WI38 (cell line): ENCODE results near the gene FFAR4.

ENCODE experiments used
- H3K4me3 ChIP-seq: 2 replicates; pipeline ENCODE4 v1.5.1; 2011; ENCODE audit warnings: low read depth, mild to moderate bottlenecking, control low read depth, low read length
- TF ChIP-seq, protein P1 (sequence below): IDR thresholded peaks from 2 replicates; pipeline ENCODE4 v1.5.1; 2012; ENCODE audit warnings: low read depth, mild to moderate bottlenecking, control low read depth, low read length

The FFAR4 gene

GRCh38 chr10:93560541-93560940 is 5.9 kb upstream of the FFAR4 start:
- no peak overlapping the region for H3K4me3 ChIP-seq
- TF ChIP-seq, protein P1, sequence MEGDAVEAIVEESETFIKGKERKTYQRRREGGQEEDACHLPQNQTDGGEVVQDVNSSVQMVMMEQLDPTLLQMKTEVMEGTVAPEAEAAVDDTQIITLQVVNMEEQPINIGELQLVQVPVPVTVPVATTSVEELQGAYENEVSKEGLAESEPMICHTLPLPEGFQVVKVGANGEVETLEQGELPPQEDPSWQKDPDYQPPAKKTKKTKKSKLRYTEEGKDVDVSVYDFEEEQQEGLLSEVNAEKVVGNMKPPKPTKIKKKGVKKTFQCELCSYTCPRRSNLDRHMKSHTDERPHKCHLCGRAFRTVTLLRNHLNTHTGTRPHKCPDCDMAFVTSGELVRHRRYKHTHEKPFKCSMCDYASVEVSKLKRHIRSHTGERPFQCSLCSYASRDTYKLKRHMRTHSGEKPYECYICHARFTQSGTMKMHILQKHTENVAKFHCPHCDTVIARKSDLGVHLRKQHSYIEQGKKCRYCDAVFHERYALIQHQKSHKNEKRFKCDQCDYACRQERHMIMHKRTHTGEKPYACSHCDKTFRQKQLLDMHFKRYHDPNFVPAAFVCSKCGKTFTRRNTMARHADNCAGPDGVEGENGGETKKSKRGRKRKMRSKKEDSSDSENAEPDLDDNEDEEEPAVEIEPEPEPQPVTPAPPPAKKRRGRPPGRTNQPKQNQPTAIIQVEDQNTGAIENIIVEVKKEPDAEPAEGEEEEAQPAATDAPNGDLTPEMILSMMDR, result no peak

DNA sequence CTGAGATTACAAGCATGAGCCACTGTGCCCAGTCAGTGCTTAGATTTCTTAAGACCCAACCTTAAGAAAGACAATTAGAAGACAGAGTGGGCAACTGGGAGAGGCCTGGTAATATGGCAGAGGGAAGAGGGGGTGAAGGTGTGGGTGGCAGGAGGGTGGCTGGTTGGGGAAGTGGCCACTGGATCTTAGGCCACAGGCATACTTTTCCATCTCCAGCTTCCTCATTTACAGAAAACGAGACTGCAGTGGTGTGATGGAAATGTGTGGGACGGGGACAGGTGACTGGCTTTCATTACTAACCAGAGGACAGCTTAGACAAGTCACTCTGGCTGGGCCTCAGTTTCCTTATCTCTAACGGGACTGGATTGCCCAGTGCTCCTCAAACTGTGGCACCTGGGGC is 1.0 kb upstream of the FFAR4 start:
- no peak overlapping the region for H3K4me3 ChIP-seq
- TF ChIP-seq, protein P1, result no peak

- H3K4me3 ChIP-seq, result no peak overlapping the region
- TF ChIP-seq, protein P1, result no peak
These were observed 1.0 kb downstream of the FFAR4 start for GRCh38 chr10:93567277-93568104.

- TF ChIP-seq, protein P1, result no peak
- no peak overlapping the region for H3K4me3 ChIP-seq
These were observed 1.6 kb downstream of the FFAR4 start for GRCh38 chr10:93568105-93568390.

DNA sequence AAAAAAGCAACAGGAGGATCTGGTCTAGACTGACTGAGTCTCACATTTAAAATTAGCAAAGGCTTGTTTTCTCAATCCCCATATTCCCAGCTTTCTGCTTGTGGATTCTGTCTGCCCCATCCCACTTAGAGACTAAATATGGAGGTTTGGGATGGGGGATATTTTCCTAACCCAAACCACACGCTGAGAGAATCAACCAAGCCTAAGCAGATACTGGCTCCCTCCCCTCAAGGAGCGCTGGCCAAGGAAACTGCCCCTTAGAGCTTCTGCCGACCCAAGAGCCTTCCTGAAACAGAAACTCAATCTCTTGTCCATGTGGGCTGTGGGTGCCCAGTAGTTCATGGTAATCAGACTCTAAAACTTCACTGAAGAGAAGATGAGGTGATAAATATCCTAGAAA is 3.9 kb downstream of the FFAR4 start:
- no peak overlapping the region for H3K4me3 ChIP-seq
- TF ChIP-seq, protein P1, result no peak

DNA sequence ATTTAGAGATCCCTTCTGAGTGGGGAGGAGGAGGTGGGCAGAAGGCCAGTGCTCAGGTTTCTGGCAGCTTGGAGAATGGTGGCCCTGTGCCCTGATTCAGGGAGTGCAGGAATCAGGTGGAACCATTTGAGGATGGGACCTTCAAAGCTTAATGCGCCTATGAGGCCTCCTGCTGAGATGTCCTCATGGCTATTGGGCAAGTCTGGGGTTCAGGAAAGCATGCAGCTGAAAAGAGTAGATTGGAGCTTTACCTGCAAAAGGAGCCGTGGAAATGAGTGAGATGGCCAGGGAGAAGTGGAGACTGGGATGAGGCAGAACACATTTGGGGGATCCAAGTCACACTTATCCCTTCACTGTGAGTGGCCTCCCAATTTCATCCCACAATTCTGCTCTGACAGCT is 6.1 kb downstream of the FFAR4 start:
- TF ChIP-seq, protein P1, result no peak

GRCh38 chr10:93573051-93573909 is 6.8 kb downstream of the FFAR4 start:
- H3K4me3 ChIP-seq, result no peak overlapping the region
- TF ChIP-seq, protein P1, result no peak

More for the DNA sequence above, 6.1 kb downstream of the FFAR4 start:
- no peak overlapping the region for H3K4me3 ChIP-seq
